Heart left ventricle (tissue), 13 donors: Measurements from ENCODE around the gene COMMD4.

Experiments used
- CTCF ChIP-seq, 12 donors: fragments of 200-600 bp; sonication (generic) in 4 of 12; IDR thresholded peaks; one replicate each; pipeline versions ENCODE4 v1.5.0 to v1.8.0; 2018 to 2022; ENCODE audit warnings: antibody characterized with exemption in 12 of 12, mild to moderate bottlenecking in 5 of 12
- POLR2A ChIP-seq, 2 donors: fragments of 450-650 bp; IDR thresholded peaks; one replicate each; pipeline ENCODE4 v1.6.1; 2017; ENCODE audit warnings: antibody characterized with exemption in 2 of 2, mild to moderate bottlenecking in 2 of 2, moderate library complexity in 2 of 2
- donor health status: ischemic (EF 13 %, LVEDD 7.1; RV severe dilation, severe dysfunction).
- donor health status: DM: no; HTN: yes; CAD: no.
- donor health status: DM: no; HTN: no; CAD: no.
- donor health status: ischemic (EF 25% LVEDD 6.9; RV normal size, moderate dysfunction).
- donor health status: ischemic (EF 25% LVEDD 5.7; RV mildly dilated, moderate dysfunction).
- donor health status: ischemic (EF 35%, LVEDD 5.7; RV mildly dilated, moderate dysfunction).
- donor health status: nonischemic (EF 11% LVEDD 7.7; RV severe dilation, severe dysfunction).
- donor health status: DM: yes; HTN: yes; CAD: no.
- donor health status: PGD.
- donor health status: ischemic (EF 29% LVEDD 5.4; RV normal size, mild dysfunction).
- donor health status: nonischemic (EF 23%, LVEDD 6.1; RV moderate dilation, normal function).

- TF ChIP-seq CTCF (IDR thresholded peaks at IDR 0.05) (no peak), POLR2A (IDR thresholded peaks at IDR 0.05) (no peak)
Observed at GRCh38 chr15:75371486-75371885, 35.6 kb downstream of the COMMD4 start.
